HEK293 (cell line): ENCODE results near the gene NDOR1.

ENCODE experiments used
- BCL11A ChIP-seq: fragments of 450-650 bp; formaldehyde crosslinking; IDR thresholded peaks from 2 replicates; pipeline ENCODE4 v1.5.1; 2016; ENCODE audit warnings: low read depth, missing biosample characterization, missing genetic modification characterization
- FEZF1 ChIP-seq: fragments of 450-650 bp; formaldehyde crosslinking; IDR thresholded peaks from 2 replicates; pipeline ENCODE4 v1.5.1; 2016; ENCODE audit warnings: missing biosample characterization, missing genetic modification characterization
- GLIS2 ChIP-seq: fragments of 450-650 bp; formaldehyde crosslinking; IDR thresholded peaks from 2 replicates; pipeline ENCODE4 v1.5.1; 2016; ENCODE audit warnings: missing biosample characterization, missing genetic modification characterization
- KLF7 ChIP-seq: fragments of 450-650 bp; formaldehyde crosslinking; IDR thresholded peaks from 2 replicates; pipeline ENCODE4 v1.5.1; 2016; ENCODE audit warnings: missing biosample characterization, missing genetic modification characterization, borderline replicate concordance
- KLF9 ChIP-seq: fragments of 450-650 bp; formaldehyde crosslinking; IDR thresholded peaks from 2 replicates; pipeline ENCODE4 v1.5.1; 2016; ENCODE audit warnings: missing biosample characterization, missing genetic modification characterization, low read depth
- MZF1 ChIP-seq: fragments of 450-650 bp; formaldehyde crosslinking; IDR thresholded peaks from 2 replicates; pipeline ENCODE4 v1.5.1; 2017; ENCODE audit warnings: missing biosample characterization, missing genetic modification characterization, borderline replicate concordance
- OSR2 ChIP-seq: fragments of 450-650 bp; formaldehyde crosslinking; IDR thresholded peaks from 2 replicates; pipeline ENCODE4 v1.5.1; 2016; ENCODE audit warnings: missing biosample characterization, missing genetic modification characterization
- PRDM1 ChIP-seq: fragments of 450-650 bp; formaldehyde crosslinking; IDR thresholded peaks from 2 replicates; pipeline ENCODE4; 2016; ENCODE audit warnings: missing biosample characterization, missing genetic modification characterization
- SCRT1 ChIP-seq: fragments of 450-650 bp; formaldehyde crosslinking; IDR thresholded peaks from 2 replicates; pipeline ENCODE4 v1.5.1; 2016; ENCODE audit warnings: missing biosample characterization, missing genetic modification characterization, borderline replicate concordance
- SCRT2 ChIP-seq: fragments of 450-650 bp; formaldehyde crosslinking; IDR thresholded peaks from 2 replicates; pipeline ENCODE4 v1.5.1; 2016; ENCODE audit warnings: missing biosample characterization, missing genetic modification characterization
- SP2 ChIP-seq: fragments of 450-650 bp; formaldehyde crosslinking; IDR thresholded peaks from 2 replicates; pipeline ENCODE4 v1.5.1; 2016; ENCODE audit warnings: missing biosample characterization, missing genetic modification characterization
- SP3 ChIP-seq: fragments of 450-650 bp; formaldehyde crosslinking; IDR thresholded peaks from 2 replicates; pipeline ENCODE4 v1.5.1; 2016; ENCODE audit warnings: missing biosample characterization, missing genetic modification characterization
- ZBTB20 ChIP-seq: fragments of 450-650 bp; formaldehyde crosslinking; IDR thresholded peaks from 2 replicates; pipeline ENCODE4 v1.5.1; 2016; ENCODE audit warnings: missing biosample characterization, missing genetic modification characterization
- ZBTB21 ChIP-seq: fragments of 450-650 bp; formaldehyde crosslinking; IDR thresholded peaks from 2 replicates; pipeline ENCODE4 v1.5.1; 2017; ENCODE audit warnings: missing biosample characterization, missing genetic modification characterization
- ZBTB7A ChIP-seq: fragments of 450-650 bp; formaldehyde crosslinking; IDR thresholded peaks from 2 replicates; pipeline ENCODE4 v1.5.1; 2016; ENCODE audit warnings: low read depth, missing biosample characterization, missing genetic modification characterization
- ZNF114 ChIP-seq: fragments of 450-650 bp; formaldehyde crosslinking; IDR thresholded peaks from 2 replicates; pipeline ENCODE4 v1.5.0; 2017; ENCODE audit warnings: missing biosample characterization, missing genetic modification characterization
- ZNF133 ChIP-seq: fragments of 450-650 bp; formaldehyde crosslinking; IDR thresholded peaks from 2 replicates; pipeline ENCODE4 v1.5.1; 2016; ENCODE audit warnings: missing biosample characterization, missing genetic modification characterization
- ZNF138 ChIP-seq: fragments of 450-650 bp; formaldehyde crosslinking; IDR thresholded peaks from 2 replicates; pipeline ENCODE4 v1.5.1; 2016; ENCODE audit warnings: missing biosample characterization, missing genetic modification characterization, borderline replicate concordance
- ZNF16 ChIP-seq: fragments of 450-650 bp; formaldehyde crosslinking; IDR thresholded peaks from 2 replicates; pipeline ENCODE4 v1.5.1; 2016; ENCODE audit warnings: low read depth, missing biosample characterization, missing genetic modification characterization
- ZNF184 ChIP-seq: fragments of 450-650 bp; IDR thresholded peaks from 2 replicates; pipeline ENCODE4 v1.5.1; 2018; ENCODE audit warnings: missing biosample characterization, mild to moderate bottlenecking, missing genetic modification characterization
- ZNF2 ChIP-seq: fragments of 450-650 bp; formaldehyde crosslinking; IDR thresholded peaks from 2 replicates; pipeline ENCODE4 v1.5.1; 2016; ENCODE audit warnings: missing biosample characterization, missing genetic modification characterization
- ZNF214 ChIP-seq: fragments of 450-650 bp; formaldehyde crosslinking; IDR thresholded peaks from 2 replicates; pipeline ENCODE4 v1.5.1; 2017; ENCODE audit warnings: missing biosample characterization, mild to moderate bottlenecking, missing genetic modification characterization, borderline replicate concordance
- ZNF274 ChIP-seq, 2 experiments: fragments of 200-500 bp in 1 of 2; fragments of 450-650 bp in 1 of 2; sonication (Bioruptor generic) in 1 of 2; formaldehyde crosslinking in 1 of 2; IDR thresholded peaks; 2 replicates each; pipeline versions ENCODE4 v1.5.1 to v1.6.1; 2014 to 2016; ENCODE audit warnings: borderline replicate concordance in 1 of 2, inconsistent platforms in 1 of 2, low read length in 1 of 2, missing biosample characterization in 1 of 2, missing genetic modification characterization in 1 of 2
- ZNF311 ChIP-seq: fragments of 450-650 bp; formaldehyde crosslinking; IDR thresholded peaks from 2 replicates; pipeline ENCODE4 v1.5.1; 2017; ENCODE audit warnings: missing biosample characterization, missing genetic modification characterization, borderline replicate concordance
- ZNF335 ChIP-seq: fragments of 450-650 bp; formaldehyde crosslinking; conservative IDR thresholded peaks from 2 replicates; pipeline ENCODE4 v1.5.1; 2016; ENCODE audit warnings: missing biosample characterization, missing genetic modification characterization
- ZNF350 ChIP-seq: fragments of 450-650 bp; formaldehyde crosslinking; IDR thresholded peaks from 2 replicates; pipeline ENCODE4 v1.5.0; 2017; ENCODE audit warnings: missing biosample characterization, mild to moderate bottlenecking, missing genetic modification characterization
- ZNF366 ChIP-seq: fragments of 450-650 bp; formaldehyde crosslinking; conservative IDR thresholded peaks from 2 replicates; pipeline ENCODE4 v1.5.1; 2016; ENCODE audit warnings: missing biosample characterization, missing genetic modification characterization
- ZNF394 ChIP-seq: fragments of 450-650 bp; formaldehyde crosslinking; IDR thresholded peaks from 2 replicates; pipeline ENCODE4 v1.5.1; 2016; ENCODE audit warnings: missing biosample characterization, missing genetic modification characterization, mild to moderate bottlenecking, moderate library complexity, borderline replicate concordance
- ZNF404 ChIP-seq: fragments of 450-650 bp; formaldehyde crosslinking; IDR thresholded peaks from 2 replicates; pipeline ENCODE4 v1.5.1; 2017; ENCODE audit warnings: missing biosample characterization, missing genetic modification characterization
- ZNF433 ChIP-seq: fragments of 450-650 bp; formaldehyde crosslinking; IDR thresholded peaks from 2 replicates; pipeline ENCODE4 v1.5.1; 2016; ENCODE audit warnings: missing biosample characterization, missing genetic modification characterization, low read depth
- ZNF530 ChIP-seq: fragments of 450-650 bp; formaldehyde crosslinking; IDR thresholded peaks from 2 replicates; pipeline ENCODE4 v1.5.1; 2016; ENCODE audit warnings: low read depth, missing biosample characterization, missing genetic modification characterization
- ZNF544 ChIP-seq: fragments of 450-650 bp; formaldehyde crosslinking; IDR thresholded peaks from 2 replicates; pipeline ENCODE4 v1.5.0; 2017; ENCODE audit warnings: missing biosample characterization, missing genetic modification characterization
- ZNF548 ChIP-seq: fragments of 450-650 bp; formaldehyde crosslinking; IDR thresholded peaks from 2 replicates; pipeline ENCODE4 v1.5.1; 2016; ENCODE audit warnings: missing biosample characterization, missing genetic modification characterization
- ZNF585B ChIP-seq: fragments of 450-650 bp; formaldehyde crosslinking; IDR thresholded peaks from 2 replicates; pipeline ENCODE4 v1.5.1; 2016; ENCODE audit warnings: missing biosample characterization, missing genetic modification characterization
- ZNF660 ChIP-seq: fragments of 450-650 bp; IDR thresholded peaks from 2 replicates; pipeline ENCODE4 v1.5.1; 2018; ENCODE audit warnings: missing biosample characterization, mild to moderate bottlenecking, missing genetic modification characterization
- ZNF664 ChIP-seq: fragments of 450-650 bp; formaldehyde crosslinking; IDR thresholded peaks from 2 replicates; pipeline ENCODE4 v1.5.1; 2016; ENCODE audit warnings: missing biosample characterization, missing genetic modification characterization
- ZNF670 ChIP-seq: fragments of 450-650 bp; formaldehyde crosslinking; IDR thresholded peaks from 2 replicates; pipeline ENCODE4 v1.5.1; 2016; ENCODE audit warnings: missing biosample characterization, missing genetic modification characterization, low read depth
- ZNF768 ChIP-seq: fragments of 450-650 bp; formaldehyde crosslinking; IDR thresholded peaks from 2 replicates; pipeline ENCODE4 v1.5.1; 2018; ENCODE audit warnings: missing biosample characterization, mild to moderate bottlenecking, missing genetic modification characterization
- ZSCAN16 ChIP-seq: fragments of 450-650 bp; formaldehyde crosslinking; IDR thresholded peaks from 2 replicates; pipeline ENCODE4 v1.5.1; 2016; ENCODE audit warnings: missing biosample characterization, missing genetic modification characterization
- TF ChIP-seq, protein P1 (sequence below): IDR thresholded peaks from 2 replicates; pipeline ENCODE4 v1.6.1; 2011; ENCODE audit warnings: mild to moderate bottlenecking, low read depth, low read length, borderline replicate concordance
- TF ChIP-seq, protein P2 (sequence below): fragments of 450-650 bp; IDR thresholded peaks from 2 replicates; pipeline ENCODE4 v1.5.1; 2018; ENCODE audit warnings: missing biosample characterization, missing genetic modification characterization

NDOR1 gene

GRCh38 chr9:137236238-137236935 is 30.9 kb downstream of the NDOR1 start (continued):
- TF ChIP-seq OSR2 (tag by site-specific recombination), result peak; percentile 39; the same call in 1 of the 2 replicates
- no peak for TF ChIP-seq ZSCAN16
- TF ChIP-seq SP2, result peak; percentile 44
- no peak for TF ChIP-seq ZNF585B (tag by site-specific recombination)
- TF ChIP-seq FEZF1 (tag by site-specific recombination), result no peak
- no peak for TF ChIP-seq SCRT1 (tag by site-specific recombination)
- no peak for TF ChIP-seq ZNF16 (tag by site-specific recombination)
- no peak for TF ChIP-seq ZNF2 (tag by site-specific recombination)
- no peak for TF ChIP-seq ZNF350 (tag by site-specific recombination)
- TF ChIP-seq, protein P1, sequence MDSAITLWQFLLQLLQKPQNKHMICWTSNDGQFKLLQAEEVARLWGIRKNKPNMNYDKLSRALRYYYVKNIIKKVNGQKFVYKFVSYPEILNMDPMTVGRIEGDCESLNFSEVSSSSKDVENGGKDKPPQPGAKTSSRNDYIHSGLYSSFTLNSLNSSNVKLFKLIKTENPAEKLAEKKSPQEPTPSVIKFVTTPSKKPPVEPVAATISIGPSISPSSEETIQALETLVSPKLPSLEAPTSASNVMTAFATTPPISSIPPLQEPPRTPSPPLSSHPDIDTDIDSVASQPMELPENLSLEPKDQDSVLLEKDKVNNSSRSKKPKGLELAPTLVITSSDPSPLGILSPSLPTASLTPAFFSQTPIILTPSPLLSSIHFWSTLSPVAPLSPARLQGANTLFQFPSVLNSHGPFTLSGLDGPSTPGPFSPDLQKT, result no peak
- no peak for TF ChIP-seq ZNF114
- no peak for TF ChIP-seq ZNF548 (tag by site-specific recombination)
- no peak for TF ChIP-seq ZNF768 (tag by site-specific recombination)
- TF ChIP-seq ZNF664 (tag by site-specific recombination), result no peak
- no peak for TF ChIP-seq ZNF404 (tag by site-specific recombination)
- TF ChIP-seq BCL11A, result no peak
- TF ChIP-seq ZNF133 (tag by site-specific recombination), result no peak
- no peak for TF ChIP-seq ZNF433 (tag by site-specific recombination)
- TF ChIP-seq ZNF670 (tag by site-specific recombination), result no peak
- 0 out of 2 replicates have a peak, but pooled peaks have one; percentile 13 for TF ChIP-seq ZBTB7A (tag by site-specific recombination)
- TF ChIP-seq ZNF530, result no peak
- peak; percentile 57 for TF ChIP-seq SP3 (tag by site-specific recombination)
- TF ChIP-seq PRDM1, result no peak
- peak; percentile 35; the same call in 1 of the 2 replicates for TF ChIP-seq ZBTB20 (tag by site-specific recombination)
- TF ChIP-seq ZNF138 (tag by site-specific recombination), result no peak
- TF ChIP-seq ZNF544 (tag by site-specific recombination), result no peak
- peak; percentile 93 for TF ChIP-seq KLF9 (tag by site-specific recombination)
- no peak for TF ChIP-seq ZBTB21 (tag by site-specific recombination)
- no peak for TF ChIP-seq ZNF366 (tag by site-specific recombination)
- 0 out of 2 replicates have a peak, but pooled peaks have one; percentile 25 for TF ChIP-seq ZNF184 (tag by site-specific recombination)
- no peak for TF ChIP-seq ZNF335
- no peak for TF ChIP-seq ZNF274 (IDR thresholded peaks at IDR 0.05; ENCODE audit: low read length)
- no peak for TF ChIP-seq ZNF274 (tag by site-specific recombination; IDR thresholded peaks at IDR 0.05; ENCODE audit: borderline replicate concordance)
- TF ChIP-seq ZNF394 (tag by site-specific recombination), result peak; percentile 32; the same call in 1 of the 2 replicates
- TF ChIP-seq MZF1 (tag by site-specific recombination), result no peak
- peak; percentile 83 for TF ChIP-seq ZNF660 (tag by site-specific recombination)
- 0 out of 2 replicates have a peak, but pooled peaks have one; percentile 16 for TF ChIP-seq SCRT2 (tag by site-specific recombination)
- TF ChIP-seq, protein P2, sequence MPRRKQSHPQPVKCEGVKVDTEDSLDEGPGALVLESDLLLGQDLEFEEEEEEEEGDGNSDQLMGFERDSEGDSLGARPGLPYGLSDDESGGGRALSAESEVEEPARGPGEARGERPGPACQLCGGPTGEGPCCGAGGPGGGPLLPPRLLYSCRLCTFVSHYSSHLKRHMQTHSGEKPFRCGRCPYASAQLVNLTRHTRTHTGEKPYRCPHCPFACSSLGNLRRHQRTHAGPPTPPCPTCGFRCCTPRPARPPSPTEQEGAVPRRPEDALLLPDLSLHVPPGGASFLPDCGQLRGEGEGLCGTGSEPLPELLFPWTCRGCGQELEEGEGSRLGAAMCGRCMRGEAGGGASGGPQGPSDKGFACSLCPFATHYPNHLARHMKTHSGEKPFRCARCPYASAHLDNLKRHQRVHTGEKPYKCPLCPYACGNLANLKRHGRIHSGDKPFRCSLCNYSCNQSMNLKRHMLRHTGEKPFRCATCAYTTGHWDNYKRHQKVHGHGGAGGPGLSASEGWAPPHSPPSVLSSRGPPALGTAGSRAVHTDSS (tag by site-specific recombination), result no peak
- no peak for TF ChIP-seq ZNF214
- TF ChIP-seq KLF7, result peak; percentile 63; the same call in 1 of the 2 replicates
- no peak for TF ChIP-seq ZNF311 (tag by site-specific recombination)
- TF ChIP-seq GLIS2, result peak; percentile 86; the same call in 1 of the 2 replicates
